ENCODE measurements around the gene FBXO40.

- TF ChIP-seq, protein P1, sequence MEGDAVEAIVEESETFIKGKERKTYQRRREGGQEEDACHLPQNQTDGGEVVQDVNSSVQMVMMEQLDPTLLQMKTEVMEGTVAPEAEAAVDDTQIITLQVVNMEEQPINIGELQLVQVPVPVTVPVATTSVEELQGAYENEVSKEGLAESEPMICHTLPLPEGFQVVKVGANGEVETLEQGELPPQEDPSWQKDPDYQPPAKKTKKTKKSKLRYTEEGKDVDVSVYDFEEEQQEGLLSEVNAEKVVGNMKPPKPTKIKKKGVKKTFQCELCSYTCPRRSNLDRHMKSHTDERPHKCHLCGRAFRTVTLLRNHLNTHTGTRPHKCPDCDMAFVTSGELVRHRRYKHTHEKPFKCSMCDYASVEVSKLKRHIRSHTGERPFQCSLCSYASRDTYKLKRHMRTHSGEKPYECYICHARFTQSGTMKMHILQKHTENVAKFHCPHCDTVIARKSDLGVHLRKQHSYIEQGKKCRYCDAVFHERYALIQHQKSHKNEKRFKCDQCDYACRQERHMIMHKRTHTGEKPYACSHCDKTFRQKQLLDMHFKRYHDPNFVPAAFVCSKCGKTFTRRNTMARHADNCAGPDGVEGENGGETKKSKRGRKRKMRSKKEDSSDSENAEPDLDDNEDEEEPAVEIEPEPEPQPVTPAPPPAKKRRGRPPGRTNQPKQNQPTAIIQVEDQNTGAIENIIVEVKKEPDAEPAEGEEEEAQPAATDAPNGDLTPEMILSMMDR (IDR thresholded peaks at IDR 0.05; ENCODE audit: insufficient read depth, low read depth, low read length) = no peak
- no peak for TF ChIP-seq EZH2 (IDR thresholded peaks at IDR 0.05; ENCODE audit: insufficient read depth, low read length)
These were observed 1.7 kb downstream of the FBXO40 start for GRCh38 chr3:121594850-121595249.

All from astrocyte (in vitro differentiated cells and primary cell).